DMS153 treated with DMSO at 0.1 percent for 48 hours (cell line): ENCODE results near the gene FBXL2.

Experiments used
- DNase-seq: peaks from one replicate; lab custom pipeline; 2025; ENCODE audit not compliant: unreplicated experiment; lab: John Stamatoyannopoulos, UW

FBXL2 gene

GRCh38 chr3:33277193-33277882, at the start of gene FBXL2:
TSS of gene FBXL2 (plus strand) at chr3:33277442. CDS start at chr3:33277513, 71 bp downstream.
- peak; percentile 23 for DNase-seq

GRCh38 chr3:33229066-33229465, 48.2 kb upstream of the FBXL2 start:
- DNase-seq = no peak

- no peak for DNase-seq
Observed at GRCh38 chr3:33229947-33230346, 47.3 kb upstream of the FBXL2 start.

- DNase-seq = no peak
Observed at GRCh38 chr3:33231756-33232465, 45.3 kb upstream of the FBXL2 start.

GRCh38 chr3:33233884-33234283, 43.4 kb upstream of the FBXL2 start:
- DNase-seq = no peak

- DNase-seq = no peak
Observed at GRCh38 chr3:33236005-33236404, 41.2 kb upstream of the FBXL2 start.

GRCh38 chr3:33237439-33237838, 39.8 kb upstream of the FBXL2 start:
- DNase-seq = no peak

- no peak for DNase-seq
Observed at GRCh38 chr3:33238923-33239322, 38.3 kb upstream of the FBXL2 start.

- DNase-seq = no peak
Observed at GRCh38 chr3:33240261-33240660, 37.0 kb upstream of the FBXL2 start.

GRCh38 chr3:33246786-33247185, 30.5 kb upstream of the FBXL2 start:
- no peak for DNase-seq

- DNase-seq = no peak
Observed at GRCh38 chr3:33250712-33251111, 26.5 kb upstream of the FBXL2 start.

GRCh38 chr3:33256249-33256648, 21.0 kb upstream of the FBXL2 start:
- DNase-seq = no peak

GRCh38 chr3:33260104-33260503, 17.1 kb upstream of the FBXL2 start:
- DNase-seq = no peak

- DNase-seq = no peak
Observed at GRCh38 chr3:33269385-33269784, 7.9 kb upstream of the FBXL2 start.

GRCh38 chr3:33271324-33271723, 5.9 kb upstream of the FBXL2 start:
- DNase-seq = no peak

- no peak for DNase-seq
Observed at GRCh38 chr3:33273628-33274027, 3.6 kb upstream of the FBXL2 start.

- DNase-seq = no peak
Observed at GRCh38 chr3:33278163-33278562, 921 bp downstream of the FBXL2 start.

- DNase-seq = no peak
Observed at GRCh38 chr3:33287672-33288282, 10.5 kb downstream of the FBXL2 start.

GRCh38 chr3:33299395-33300081, 22.3 kb downstream of the FBXL2 start:
- no peak for DNase-seq

- DNase-seq = no peak
Observed at GRCh38 chr3:33312361-33312760, 35.1 kb downstream of the FBXL2 start.

- DNase-seq = no peak
Observed at GRCh38 chr3:33313331-33313730, 36.1 kb downstream of the FBXL2 start.

GRCh38 chr3:33314993-33315392, 37.8 kb downstream of the FBXL2 start:
- DNase-seq = no peak
